NCI-H2171 treated with DMSO at 0.1 percent for 48 hours (cell line): Measurements from ENCODE around the gene PAGE2.
"Not testable (repeated sequence)": the region's sequence is repeated elsewhere in the genome, so short reads cannot be mapped to it uniquely, and the experiment has no call there.

ENCODE experiments used
- DNase-seq: peaks from one replicate; lab custom pipeline; 2025; lab: John Stamatoyannopoulos, UW

The PAGE2 gene

GRCh38 chrX:55088795-55089489 lies at the start of gene PAGE2:
Gene PAGE2, plus strand, starts transcription at chrX:55089018. Its CDS starts 1,003 bp downstream, at chrX:55090021.
- no peak for DNase-seq

- no peak for DNase-seq
Measured at GRCh38 chrX:55039471-55039870, 49.3 kb upstream of the PAGE2 start.

- DNase-seq = no peak
Measured at GRCh38 chrX:55041514-55041913, 47.3 kb upstream of the PAGE2 start.

GRCh38 chrX:55050599-55050998 lies 38.2 kb upstream of the PAGE2 start:
- not testable (repeated sequence) for DNase-seq

GRCh38 chrX:55056820-55057674 lies 31.8 kb upstream of the PAGE2 start:
- no peak for DNase-seq

- DNase-seq = peak; percentile 11
Measured at GRCh38 chrX:55057675-55058249, 31.1 kb upstream of the PAGE2 start.

- DNase-seq = not testable (repeated sequence)
Measured at GRCh38 chrX:55067180-55067579, 21.6 kb upstream of the PAGE2 start.

GRCh38 chrX:55072286-55072685 lies 16.5 kb upstream of the PAGE2 start:
- DNase-seq = no peak

- DNase-seq = no peak
Measured at GRCh38 chrX:55074851-55075467, 13.9 kb upstream of the PAGE2 start, which contains the start of gene PAGE2B. Gene PAGE2B, plus strand, starts transcription at chrX:55075030. Its CDS starts 1,012 bp downstream, at chrX:55076042.

GRCh38 chrX:55098691-55099090 lies 9.9 kb downstream of the PAGE2 start:
- no peak for DNase-seq

- DNase-seq = no peak
Measured at GRCh38 chrX:55099162-55099561, 10.3 kb downstream of the PAGE2 start.

GRCh38 chrX:55102754-55103153 lies 13.9 kb downstream of the PAGE2 start:
- DNase-seq = no peak

GRCh38 chrX:55107262-55107661 lies 18.4 kb downstream of the PAGE2 start:
- DNase-seq = no peak

- no peak for DNase-seq
Measured at GRCh38 chrX:55107911-55108310, 19.1 kb downstream of the PAGE2 start.

GRCh38 chrX:55109306-55109705 lies 20.5 kb downstream of the PAGE2 start:
- DNase-seq = no peak

GRCh38 chrX:55111578-55112254 lies 22.9 kb downstream of the PAGE2 start:
- DNase-seq = no peak

GRCh38 chrX:55116589-55116988 lies 27.8 kb downstream of the PAGE2 start:
- not testable (repeated sequence) for DNase-seq

- DNase-seq = no peak
Measured at GRCh38 chrX:55118574-55118973, 29.8 kb downstream of the PAGE2 start.

GRCh38 chrX:55119271-55119670 lies 30.5 kb downstream of the PAGE2 start:
- DNase-seq = no peak

- DNase-seq = no peak
Measured at GRCh38 chrX:55119712-55120111, 30.9 kb downstream of the PAGE2 start.

- no peak for DNase-seq
Measured at GRCh38 chrX:55120761-55121358, 32.0 kb downstream of the PAGE2 start.
